ENCODE measurements around the gene RIOX2.

DNA sequence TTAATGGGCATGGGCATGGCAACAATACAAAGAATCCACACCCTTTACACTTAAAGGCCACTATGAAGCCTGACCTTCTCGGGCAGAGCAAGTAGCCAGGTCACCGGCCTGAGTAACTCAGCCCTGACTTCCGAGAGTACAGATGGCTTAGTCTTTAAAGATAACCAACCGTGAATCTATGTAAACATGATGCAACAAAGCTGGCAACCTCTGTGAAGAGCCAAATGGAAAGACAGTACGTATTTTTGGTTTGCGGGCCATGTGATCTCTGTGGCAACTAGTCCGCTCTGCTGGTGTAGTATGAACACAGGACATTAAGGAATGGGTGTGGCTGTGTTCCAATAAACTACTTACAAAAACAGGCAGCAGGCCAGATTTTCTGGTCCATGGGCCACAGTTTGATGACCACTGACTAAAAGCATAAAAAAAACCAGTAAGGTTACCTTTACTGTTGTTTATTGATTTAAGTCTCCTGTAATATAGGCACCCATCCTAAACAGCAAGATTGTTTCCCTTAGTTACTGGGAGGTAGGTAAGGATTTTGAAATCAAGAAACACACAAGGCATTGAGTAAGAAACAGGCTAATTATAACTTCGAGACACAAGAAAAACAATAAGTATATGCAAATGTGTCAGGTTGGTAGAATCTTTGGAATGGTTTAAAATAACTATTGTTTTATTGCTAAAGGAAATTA is 14.5 kb downstream of the RIOX2 start:
- TF ChIP-seq, protein P1, sequence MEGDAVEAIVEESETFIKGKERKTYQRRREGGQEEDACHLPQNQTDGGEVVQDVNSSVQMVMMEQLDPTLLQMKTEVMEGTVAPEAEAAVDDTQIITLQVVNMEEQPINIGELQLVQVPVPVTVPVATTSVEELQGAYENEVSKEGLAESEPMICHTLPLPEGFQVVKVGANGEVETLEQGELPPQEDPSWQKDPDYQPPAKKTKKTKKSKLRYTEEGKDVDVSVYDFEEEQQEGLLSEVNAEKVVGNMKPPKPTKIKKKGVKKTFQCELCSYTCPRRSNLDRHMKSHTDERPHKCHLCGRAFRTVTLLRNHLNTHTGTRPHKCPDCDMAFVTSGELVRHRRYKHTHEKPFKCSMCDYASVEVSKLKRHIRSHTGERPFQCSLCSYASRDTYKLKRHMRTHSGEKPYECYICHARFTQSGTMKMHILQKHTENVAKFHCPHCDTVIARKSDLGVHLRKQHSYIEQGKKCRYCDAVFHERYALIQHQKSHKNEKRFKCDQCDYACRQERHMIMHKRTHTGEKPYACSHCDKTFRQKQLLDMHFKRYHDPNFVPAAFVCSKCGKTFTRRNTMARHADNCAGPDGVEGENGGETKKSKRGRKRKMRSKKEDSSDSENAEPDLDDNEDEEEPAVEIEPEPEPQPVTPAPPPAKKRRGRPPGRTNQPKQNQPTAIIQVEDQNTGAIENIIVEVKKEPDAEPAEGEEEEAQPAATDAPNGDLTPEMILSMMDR (IDR thresholded peaks at IDR 0.05), result no peak
- no peak for TF ChIP-seq POLR2A (IDR thresholded peaks at IDR 0.05)
